DMS53 (cell line): ENCODE measurements around the gene LARP1B.
"Not testable (repeated sequence)": the region's sequence is repeated elsewhere in the genome, so short reads cannot be mapped to it uniquely, and the experiment has no call there.

Experiments used
- DNase-seq: peaks from one replicate; lab custom pipeline; 2025; lab: John Stamatoyannopoulos, UW

LARP1B gene

DNA sequence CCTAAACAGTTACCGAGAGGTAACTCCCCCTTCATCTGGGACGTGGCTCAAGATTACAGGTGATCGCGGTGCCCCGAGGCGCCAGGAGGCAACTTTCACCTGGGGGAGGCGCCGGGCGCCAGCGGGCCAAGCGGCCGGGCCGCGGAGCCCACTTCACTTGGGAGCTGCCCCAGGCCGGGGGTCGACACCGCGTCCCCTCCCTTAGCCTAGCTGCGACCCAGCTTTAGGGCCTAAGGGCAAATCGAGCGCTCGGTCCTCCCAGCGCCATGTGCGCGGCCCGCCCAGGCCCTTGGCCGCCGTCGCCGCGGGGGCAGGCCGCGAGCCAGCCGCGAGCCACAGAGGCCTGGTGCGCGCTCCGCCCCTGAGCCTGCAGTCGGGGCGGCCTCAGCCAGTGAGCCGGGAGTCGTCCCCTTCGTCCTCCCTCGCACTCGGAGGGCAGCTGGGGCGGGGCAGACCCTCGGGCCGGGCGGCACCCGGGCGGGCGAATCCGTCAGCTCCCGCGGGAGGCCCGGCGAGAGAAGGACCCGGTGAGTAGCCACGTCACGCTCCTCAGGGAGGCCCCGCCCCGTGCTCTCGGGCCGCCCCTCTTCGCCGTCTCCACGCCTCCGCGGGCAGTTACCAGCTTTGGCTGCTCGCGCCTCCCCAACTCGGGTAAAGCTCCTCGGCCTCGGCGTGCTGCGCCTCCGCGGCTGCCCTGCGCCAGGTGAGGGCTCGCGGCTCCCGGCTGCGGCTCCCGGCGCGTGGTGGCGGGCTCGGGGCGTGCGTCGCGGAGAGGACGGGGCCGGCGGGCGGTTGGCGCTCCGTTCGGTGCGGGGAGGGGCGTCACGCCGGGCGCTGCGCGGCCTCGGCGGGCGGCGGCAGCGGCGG, at the start of gene LARP1B:
TSS of gene LARP1B (plus strand) at position 614 of the 867 bp plus-strand sequence. CDS start 13,640 bp downstream, outside the sequence.
- DNase-seq, result peak; percentile 97

DNA sequence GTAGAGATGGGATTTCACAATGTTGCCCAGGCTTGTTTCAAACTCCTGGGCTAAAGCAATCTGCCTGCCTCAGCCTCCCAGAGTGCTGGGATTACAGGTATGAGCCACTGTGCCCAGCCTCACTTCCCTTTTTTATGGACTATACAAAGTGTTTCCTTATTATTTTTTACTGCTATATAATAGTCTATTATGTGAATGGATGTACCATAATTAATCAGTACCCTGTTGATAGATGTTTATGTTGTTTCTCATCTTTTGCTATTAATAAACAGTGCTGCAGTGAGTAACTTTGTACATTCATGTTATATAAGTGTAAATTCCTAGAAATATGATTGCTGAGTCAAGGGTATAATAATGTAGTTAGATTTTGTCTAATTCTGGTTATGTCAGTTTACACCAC, 35.8 kb upstream of the LARP1B start:
- no peak for DNase-seq

DNA sequence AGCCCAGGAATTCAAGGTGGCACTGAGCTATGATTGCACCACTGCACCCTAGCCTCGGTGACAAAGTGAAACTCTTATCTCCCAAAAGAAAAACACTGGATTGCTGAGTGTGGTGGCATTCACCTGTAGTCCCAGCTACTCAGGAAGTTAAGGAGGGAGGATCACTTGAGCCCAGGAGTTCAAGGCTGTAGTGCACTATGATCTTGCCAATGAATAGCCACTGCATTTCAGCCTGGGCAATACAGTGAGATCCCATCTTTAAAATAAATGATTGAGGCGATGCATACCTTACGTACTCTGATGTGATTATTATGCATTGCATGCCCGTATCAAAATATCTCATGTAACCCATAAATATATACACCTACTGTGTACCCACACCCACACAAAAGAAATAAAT, 31.2 kb upstream of the LARP1B start:
- DNase-seq, result no peak

DNA sequence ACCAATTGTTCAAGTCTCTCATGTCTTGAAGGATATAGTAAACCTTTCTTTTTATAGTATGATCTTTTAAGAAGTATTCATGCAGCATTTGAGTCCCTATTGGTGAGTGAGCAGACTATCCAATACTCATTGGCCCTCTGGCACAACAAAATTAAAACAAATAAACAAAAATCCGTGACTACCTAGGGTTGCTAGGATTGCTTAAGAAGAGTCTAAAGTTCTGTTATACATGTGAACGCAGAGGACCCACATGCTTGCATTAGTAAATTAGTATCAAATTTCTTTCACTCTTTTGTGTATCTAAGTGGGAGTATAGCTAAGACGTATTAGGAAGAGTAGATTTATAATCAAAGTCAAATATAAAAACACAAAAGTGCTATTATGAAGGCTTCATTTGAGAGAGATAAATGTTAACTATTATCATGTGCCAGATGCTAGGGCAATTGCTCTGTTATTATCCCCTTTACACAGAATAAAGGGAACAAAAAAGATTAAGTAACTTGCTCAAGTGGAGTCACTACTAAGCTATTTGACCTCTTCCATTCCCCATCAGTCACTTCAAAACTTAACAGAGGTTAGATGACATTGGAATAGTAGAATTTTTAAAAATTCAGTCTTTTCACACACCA, 29.2 kb upstream of the LARP1B start:
- DNase-seq, result no peak

DNA sequence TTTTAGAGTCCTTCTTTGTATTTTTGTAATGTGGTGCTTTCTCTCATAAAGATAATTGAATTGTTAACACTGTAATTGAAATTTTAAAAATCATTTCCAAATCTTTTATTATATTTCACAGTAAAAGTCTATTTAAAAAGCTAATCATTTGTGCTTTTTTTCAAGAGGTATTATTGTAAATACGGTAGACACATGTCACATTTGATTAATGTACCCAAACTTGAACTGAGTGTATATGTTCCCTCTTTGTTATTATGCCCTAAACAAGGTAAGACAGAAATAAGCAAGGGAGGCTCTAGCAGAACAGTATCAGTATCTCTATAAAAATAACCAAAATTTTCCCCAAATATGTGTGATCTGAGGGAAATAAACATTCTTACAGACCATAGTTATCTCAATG, 21.5 kb upstream of the LARP1B start:
- DNase-seq, result no peak

DNA sequence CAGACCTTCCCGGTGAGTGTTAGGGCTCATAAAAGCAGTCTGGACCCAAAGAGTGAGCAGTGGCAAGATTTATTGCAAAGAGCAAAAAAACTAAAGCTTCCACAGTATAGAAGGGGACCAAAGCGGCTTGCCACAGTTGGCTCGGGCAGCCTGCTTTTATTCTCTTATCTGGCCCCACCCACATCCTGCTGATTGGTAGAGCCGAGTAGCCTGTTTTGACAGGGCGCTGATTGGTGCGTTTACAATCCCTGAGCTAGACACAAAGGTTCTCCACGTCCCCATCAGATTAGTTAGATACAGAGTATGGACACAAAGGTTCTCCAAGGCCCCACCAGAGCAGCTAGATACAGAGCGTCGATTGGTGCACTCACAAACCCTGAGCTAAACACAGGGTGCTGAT, 14.1 kb upstream of the LARP1B start:
- DNase-seq, result not testable (repeated sequence)

DNA sequence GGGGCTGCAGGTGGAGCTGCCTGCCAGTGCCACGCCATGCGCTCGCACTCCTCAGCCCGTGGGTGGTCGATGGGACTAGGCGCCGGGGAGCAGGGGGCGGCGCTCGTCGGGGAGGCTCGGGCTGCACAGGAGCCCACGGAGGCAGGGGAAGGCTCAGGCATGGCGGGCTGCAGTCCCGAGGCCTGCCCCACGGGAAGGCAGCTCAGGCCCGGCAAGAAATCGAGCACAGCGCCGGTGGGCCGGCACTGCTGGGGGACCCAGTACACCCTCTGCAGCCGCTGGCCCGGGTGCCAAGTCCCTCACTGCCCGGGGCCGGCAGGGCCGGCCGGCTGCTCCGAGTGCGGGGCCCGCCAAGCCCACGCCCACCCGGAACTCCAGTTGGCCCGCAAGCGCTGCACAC, 13.6 kb upstream of the LARP1B start:
- DNase-seq, result not testable (repeated sequence)

DNA sequence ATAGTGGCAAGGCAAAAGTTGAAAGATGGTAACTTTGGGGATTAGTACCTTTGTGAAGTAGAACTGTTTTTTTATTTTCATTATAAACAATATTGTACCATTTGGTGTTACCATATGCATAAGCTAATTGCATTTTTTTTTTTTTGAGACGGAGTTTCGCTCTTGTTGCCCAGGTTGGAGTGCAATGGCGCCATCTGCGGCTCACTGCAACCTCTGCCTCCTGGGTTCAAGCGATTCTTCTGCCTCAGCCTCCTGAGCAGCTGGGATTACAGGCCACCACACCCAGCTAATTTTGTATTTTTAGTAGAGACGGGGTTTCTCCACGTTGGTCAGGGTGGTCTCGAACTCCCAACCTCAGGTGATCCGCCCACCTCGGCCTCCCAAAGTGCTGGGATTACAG, 9.9 kb upstream of the LARP1B start:
- DNase-seq, result peak; percentile 40

DNA sequence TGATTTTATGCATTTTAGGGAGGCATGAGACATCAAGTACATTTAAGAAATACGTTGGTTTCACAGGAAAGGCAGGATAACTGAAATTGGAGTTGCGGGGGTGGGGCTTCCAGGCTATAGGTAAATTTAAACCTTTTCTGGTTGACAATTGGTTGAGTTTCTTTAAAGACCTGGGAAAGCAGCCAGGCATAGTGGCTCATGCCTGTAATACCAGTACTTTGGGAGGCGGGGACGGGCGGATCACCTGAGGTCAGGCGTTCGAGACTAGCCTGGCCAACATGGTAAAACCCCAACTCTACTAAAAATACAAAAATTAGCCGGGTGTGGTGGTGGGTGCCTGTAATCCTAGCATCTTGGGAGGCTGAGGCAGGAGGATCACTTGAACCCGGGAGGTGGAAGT, 6.2 kb upstream of the LARP1B start:
- not testable (repeated sequence) for DNase-seq

DNA sequence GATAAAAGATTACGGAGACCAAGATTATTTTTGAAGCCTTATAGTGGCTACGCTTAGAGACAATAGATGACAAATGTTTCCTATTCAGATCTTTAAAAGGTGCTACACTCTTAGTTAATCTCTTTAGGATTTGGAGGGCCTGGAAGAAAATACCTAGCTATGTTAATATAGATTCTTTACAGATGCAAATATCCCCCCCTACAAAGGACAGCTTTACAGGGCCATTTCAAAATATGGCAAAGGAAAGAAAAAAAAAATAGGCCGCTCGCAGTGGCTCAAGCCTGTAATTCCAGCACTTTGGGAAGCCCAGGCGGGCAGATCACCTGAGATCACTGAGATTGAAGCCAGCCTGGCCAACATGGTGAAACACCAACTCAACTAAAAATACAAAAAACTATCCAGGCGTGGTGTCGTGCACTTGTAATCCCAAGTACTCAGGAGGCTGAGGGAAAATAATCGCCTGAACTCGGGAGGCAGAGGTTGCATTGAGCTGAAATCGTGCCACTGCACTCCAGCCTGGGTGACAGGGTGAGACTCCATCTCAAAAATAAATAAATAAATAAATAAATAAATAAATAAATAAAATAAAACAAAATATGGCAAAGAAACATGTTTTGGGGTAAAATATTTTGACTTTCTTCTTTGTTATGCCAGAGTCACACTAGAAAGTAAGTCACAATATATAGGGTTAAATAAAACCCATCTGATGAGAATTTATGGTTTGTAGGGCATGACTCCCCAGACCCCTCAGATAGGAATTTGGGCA, 5.5 kb upstream of the LARP1B start:
- not testable (repeated sequence) for DNase-seq

DNA sequence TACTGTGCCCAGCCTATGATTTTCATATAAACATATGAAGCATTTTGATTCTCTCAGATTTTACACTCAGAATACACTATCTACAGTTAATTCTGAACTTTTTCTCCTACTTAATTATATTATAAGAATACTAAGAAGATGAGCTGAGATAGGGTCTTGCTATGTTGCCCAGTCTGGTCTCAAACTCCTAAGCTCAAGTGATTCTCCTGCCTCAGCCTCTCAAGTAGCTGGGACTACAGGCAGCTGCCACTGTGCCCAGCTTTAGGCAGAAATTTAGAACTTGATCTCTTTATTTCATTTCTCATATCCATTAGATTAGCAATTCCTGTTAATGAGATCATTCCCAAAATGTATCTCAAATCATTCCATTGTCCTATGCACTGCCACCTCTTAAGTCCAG, 4.7 kb upstream of the LARP1B start:
- DNase-seq, result no peak

DNA sequence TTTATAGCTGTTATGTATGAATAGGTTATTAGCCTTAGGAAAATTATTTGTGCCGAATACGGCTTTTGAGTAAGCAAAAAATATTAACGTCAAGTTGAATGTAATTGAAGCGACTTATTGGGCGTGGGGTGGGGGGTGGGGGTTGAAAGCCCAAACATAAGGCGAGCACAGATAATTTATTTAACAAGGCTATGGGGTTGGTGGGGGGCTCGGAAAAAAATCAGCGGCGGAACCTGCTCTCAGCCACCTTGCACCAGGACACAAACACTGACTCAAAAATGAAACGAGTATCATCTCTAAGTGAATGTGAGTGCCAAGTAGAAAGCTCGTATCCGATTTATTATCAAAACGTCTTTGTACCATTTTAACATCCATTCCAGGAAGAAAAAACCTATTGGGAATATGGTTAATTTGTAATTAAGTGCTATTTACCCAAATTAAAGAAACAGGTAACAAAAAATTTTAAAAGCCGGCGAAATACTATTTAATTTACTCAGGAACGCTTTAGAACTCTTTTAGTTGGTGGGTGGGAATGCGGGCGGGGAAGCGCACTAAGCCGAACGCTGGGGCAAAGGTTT, 902 bp upstream of the LARP1B start:
- DNase-seq, result peak; percentile 59

DNA sequence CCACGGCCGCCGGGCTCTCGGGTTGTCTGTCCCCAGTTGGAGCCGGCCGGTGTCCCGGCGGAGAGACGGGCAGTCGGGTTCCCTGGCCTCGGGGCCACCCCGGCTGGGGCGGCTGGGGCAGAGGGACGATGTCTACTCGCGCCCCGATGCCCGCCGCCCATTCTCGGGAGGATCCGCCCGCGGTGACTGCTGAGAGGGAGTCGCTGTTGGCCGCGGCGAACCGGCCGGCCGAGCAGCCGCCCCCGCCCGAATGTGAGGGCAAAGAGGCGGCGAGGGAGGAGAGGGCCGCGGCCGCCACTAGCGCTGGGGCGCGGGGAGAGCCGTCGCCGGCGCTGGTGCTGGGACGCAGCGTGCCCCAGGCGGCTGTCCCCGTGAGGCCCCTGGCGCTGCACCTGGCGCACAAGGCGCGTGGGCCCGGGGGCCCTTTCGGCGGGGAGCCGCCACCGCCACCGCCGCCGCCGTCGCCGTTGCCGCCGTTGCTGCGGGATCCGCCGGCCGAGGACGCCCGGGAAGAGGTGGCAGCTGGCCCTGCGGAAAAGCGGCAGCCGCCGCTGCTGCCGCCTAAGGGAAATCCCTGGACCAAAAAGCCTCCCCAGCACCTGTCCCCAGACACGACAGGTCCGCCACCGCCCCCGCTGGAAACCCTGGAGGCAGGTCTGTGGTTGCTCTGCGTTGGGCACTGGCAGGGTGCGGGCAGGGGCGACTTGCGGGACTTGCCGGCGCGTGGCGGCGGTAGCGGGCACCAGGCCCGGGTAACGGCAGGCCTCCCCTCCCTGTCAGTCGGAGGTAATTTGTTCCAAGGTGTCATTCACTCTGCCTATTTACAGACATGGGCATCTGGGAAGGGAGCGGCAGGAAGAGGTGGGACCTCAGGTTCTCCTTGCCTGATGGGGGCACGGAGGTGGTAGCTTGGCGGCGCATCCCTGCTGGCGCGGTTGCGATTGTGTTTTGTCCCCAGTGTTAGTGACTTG, 739 bp downstream of the LARP1B start:
- DNase-seq, result peak; percentile 79

DNA sequence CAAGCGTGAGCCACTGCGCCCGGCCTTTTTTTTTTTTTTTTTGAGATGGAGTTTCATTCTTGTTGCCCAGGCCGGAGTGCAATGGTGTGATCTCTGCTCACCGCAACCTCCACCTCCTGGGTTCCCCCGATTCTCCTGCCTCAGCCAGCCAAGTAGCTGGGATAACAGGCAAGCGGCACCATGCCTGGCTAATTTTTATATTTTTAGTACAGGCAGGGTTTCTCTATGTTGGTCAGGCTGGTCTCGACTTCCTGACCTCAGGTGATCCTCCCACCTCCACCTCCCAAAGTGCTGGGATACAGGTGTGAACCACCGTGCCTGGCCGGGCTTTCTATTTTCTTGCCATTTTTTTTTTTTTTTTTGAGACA, 5.3 kb downstream of the LARP1B start:
- not testable (repeated sequence) for DNase-seq

DNA sequence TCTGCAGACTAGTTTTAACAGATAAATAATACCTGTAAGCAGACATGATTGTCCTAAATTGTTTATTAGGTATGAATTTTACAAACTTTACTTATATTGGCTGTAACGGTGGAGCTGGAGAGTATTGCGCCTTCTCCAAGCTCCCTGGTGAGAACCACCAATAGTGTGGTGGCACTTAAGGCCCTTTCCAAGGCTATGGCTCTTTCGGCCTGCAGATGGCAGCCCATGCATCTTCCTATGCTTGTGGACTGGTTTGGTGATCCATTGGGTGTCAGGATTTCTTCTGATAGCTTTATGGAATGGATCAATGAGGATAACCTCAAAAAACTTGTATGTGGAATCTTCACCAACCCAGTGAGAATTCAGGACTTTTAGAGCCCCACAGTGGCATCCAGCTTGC, 7.8 kb downstream of the LARP1B start:
- peak; percentile 45 for DNase-seq

DNA sequence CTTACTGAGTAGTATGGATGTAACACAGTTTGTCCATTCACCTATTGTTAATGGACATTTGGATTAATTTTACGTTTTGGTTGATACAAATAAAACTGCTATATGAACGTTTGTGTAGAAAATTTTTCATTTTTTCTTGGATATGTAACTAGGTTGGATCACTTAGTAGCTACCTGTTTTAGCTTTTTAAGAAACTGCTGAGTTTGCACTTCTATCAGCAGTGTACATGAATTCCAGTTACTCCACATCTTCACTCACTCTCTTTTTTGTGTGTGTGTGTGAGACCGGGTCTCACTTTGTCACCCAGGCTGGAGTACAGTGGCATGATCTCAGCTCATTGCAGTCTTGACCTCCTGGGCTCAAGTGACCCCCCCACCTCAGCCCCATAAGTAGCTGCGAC, 15.4 kb downstream of the LARP1B start:
- no peak for DNase-seq

DNA sequence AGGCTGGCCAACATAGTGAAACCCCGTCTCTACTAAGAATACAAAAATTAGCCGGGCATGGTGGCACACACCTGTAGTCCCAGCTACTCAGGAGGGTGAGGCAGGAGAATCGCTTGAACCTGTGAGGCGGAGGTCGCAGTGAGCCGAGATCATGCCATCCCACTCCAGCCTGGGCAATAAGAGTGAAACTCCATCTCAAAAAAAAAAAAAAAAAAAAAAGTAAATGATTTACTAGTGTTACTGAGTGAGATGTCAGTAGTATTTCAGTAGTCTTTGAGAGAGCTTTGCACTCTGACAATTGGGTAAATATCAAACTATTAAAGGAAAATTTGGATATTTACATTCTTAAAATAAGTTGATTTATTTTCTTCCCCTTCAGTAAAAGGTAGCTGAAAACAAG, 34.2 kb downstream of the LARP1B start:
- not testable (repeated sequence) for DNase-seq

DNA sequence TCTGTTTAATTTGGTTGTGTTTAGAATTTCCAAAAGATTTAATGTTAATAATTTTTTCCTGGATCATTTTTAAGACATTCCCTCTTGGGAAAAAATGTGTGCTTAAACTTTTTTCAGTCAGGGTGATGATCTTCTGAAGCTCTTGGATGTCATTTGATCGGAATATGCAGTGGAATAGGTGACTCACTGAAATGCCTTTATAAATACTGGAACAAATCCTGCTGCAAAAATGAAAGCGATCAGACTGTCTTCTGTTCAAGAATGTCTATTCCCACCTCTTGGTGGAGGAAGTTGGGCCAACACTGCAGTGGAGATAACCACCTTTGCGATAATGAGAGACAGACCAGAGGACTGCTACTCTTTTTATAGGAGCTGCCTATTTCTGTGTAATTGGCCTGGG, 46.7 kb downstream of the LARP1B start:
- DNase-seq, result no peak

DNA sequence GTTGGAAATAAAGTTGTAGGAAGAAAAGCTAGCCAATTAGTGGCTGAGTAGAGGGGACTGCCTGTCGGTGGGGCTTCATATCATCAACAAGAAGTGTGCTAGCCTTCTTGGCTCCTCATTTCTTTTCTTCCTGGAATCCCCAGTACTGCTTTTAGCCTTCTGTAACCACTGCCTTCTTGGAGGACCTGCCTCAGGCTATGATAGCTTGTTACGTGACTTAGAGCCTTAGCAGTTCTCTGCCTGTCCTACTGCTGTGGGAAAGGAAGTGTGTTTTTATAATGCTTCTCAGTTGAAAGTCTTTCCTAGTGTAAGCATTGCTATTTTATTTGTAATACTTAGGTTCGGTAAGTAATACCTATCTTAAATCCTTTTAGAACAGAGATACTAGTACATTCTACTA, 61.9 kb downstream of the LARP1B start:
- no peak for DNase-seq

DNA sequence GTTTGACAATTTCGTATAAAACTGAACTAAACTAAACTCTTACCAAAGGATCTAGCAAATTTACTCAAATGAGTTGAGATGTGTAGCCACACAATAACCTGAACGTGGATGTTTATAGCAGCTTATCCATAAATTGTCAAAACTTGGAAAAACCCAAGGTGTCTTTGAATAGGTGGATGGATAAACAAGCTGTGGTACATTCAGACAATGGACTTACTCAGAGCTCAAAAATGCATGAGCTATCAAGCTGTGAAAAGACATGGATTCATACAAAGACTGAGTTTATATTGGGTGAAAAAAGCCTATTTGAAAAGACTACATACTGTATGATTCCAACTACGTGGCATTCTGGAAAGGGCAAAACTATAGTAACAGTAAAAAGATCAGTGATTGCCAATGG, 69.5 kb downstream of the LARP1B start:
- no peak for DNase-seq

DNA sequence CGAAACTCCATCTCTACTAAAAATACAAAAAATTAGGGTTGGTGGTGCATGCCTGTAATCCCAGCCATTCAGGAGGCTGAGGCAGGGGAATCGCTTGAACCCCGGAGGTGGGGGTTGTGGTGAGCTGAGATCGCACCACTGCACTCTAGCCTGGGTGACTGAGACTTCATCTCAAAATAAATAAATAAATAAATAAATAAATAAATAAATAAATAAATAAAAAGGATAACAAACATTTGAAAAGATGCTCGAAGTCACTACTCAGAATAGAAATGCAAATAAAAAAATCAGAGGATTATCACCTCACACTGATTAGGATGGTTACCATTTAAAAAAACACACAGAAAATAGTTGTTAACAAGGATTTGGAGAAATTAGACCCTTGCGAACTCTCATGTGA, 73.8 kb downstream of the LARP1B start:
- DNase-seq, result no peak
